HepG2 (cell line): ENCODE measurements around the gene SMLR1. TPM values are rescaled to one million over a fixed set of nuclear protein-coding genes. Genes with fewer than 3 reads are reported as not detected.

ENCODE experiments used
- ADNP ChIP-seq: sonication (generic); formaldehyde crosslinking; IDR thresholded peaks from 2 replicates; pipeline ENCODE4 v1.4.0; 2020; ENCODE audit warnings: missing genetic modification reagents
- HOXA5 ChIP-seq: sonication (generic); formaldehyde crosslinking; IDR thresholded peaks from 2 replicates; pipeline ENCODE4 v1.4.0; 2020; ENCODE audit warnings: missing genetic modification reagents
- ISX ChIP-seq: sonication (generic); formaldehyde crosslinking; conservative IDR thresholded peaks from 2 replicates; pipeline ENCODE4 v1.5.0; 2020; ENCODE audit warnings: missing genetic modification reagents
- JUNB ChIP-seq: sonication (generic); formaldehyde crosslinking; IDR thresholded peaks from 2 replicates; pipeline ENCODE4 v1.8.0; 2022; ENCODE audit warnings: missing genetic modification reagents, mild to moderate bottlenecking, borderline replicate concordance
- KLF6 ChIP-seq: IDR thresholded peaks from 2 replicates; pipeline ENCODE4 v1.8.0; 2016; ENCODE audit warnings: missing biosample characterization, missing genetic modification reagents
- PATZ1 ChIP-seq: sonication (generic); formaldehyde crosslinking; IDR thresholded peaks from 2 replicates; pipeline ENCODE4 v1.4.0; 2020; ENCODE audit warnings: missing genetic modification reagents
- RERE ChIP-seq: IDR thresholded peaks from 2 replicates; pipeline ENCODE4 v1.6.1; 2016; ENCODE audit warnings: low read depth, missing genetic modification reagents, missing compliant biosample characterization
- ZMYM3 ChIP-seq: sonication (generic); formaldehyde crosslinking; IDR thresholded peaks from 2 replicates; pipeline ENCODE4 v1.5.1; 2020; ENCODE audit warnings: mild to moderate bottlenecking, missing genetic modification reagents
- polyA plus RNA-seq, 8 experiments: library from polyadenylated mRNA; depleted of rRNA in 3 of 8; stranded (reverse) in 7 of 8; unstranded in 1 of 8; fragments of >200 nt; fragmentation: Illumina TruSeq in 4 of 8; extraction: Trizol in 4 of 8; gene quantifications; 2 replicates each; pipeline versions ENCODE4 v1.2.1 to v1.2.3, GENCODE V29; 2011 to 2016; ENCODE audit warnings: low read depth in 4 of 8, missing spikeins in 1 of 8, mixed read lengths in 1 of 8; ENCODE audit not compliant: insufficient read depth in 1 of 8
- total RNA-seq, 5 experiments: library from RNA; depleted of rRNA; stranded (reverse); fragments of >200 nt; fragmentation: Illumina TruSeq; extraction: Trizol; gene quantifications; 2 replicates each; pipeline ENCODE4 v1.2.3, GENCODE V29; 2016; ENCODE audit warnings: low read depth in 1 of 5
- TF ChIP-seq, protein P1 (sequence below): sonication (generic); formaldehyde crosslinking; IDR thresholded peaks from one replicate; pipeline ENCODE4 v1.5.1; 2020; ENCODE audit warnings: mild to moderate bottlenecking, missing genetic modification reagents; ENCODE audit errors: not compliant biosample characterization
- TF ChIP-seq, protein P2 (sequence below): sonication (generic); formaldehyde crosslinking; IDR thresholded peaks from 2 replicates; pipeline ENCODE4 v1.5.1; 2020; ENCODE audit warnings: mild to moderate bottlenecking, missing genetic modification reagents, moderate library complexity

The SMLR1 gene
- total and polyA plus RNA-seq, 2 of the 13 experiments (the other 11 are each of a cell fraction or from before 2014, with no cell fraction given) = 41.8 to 104 TPM

- TF ChIP-seq ADNP (CRISPR knock-in tag) (no peak), RERE (CRISPR knock-in tag) (peak; percentile 99), ZMYM3 (CRISPR knock-in tag) (peak; percentile 59; the same call in 1 of the 2 replicates), PATZ1 (CRISPR knock-in tag) (peak; percentile 79), KLF6 (CRISPR knock-in tag) (peak; percentile 83), ISX (no peak), JUNB (peak; percentile 85; the same call in 1 of the 2 replicates), HOXA5 (CRISPR knock-in tag) (peak; percentile 100)
- TF ChIP-seq, protein P1, sequence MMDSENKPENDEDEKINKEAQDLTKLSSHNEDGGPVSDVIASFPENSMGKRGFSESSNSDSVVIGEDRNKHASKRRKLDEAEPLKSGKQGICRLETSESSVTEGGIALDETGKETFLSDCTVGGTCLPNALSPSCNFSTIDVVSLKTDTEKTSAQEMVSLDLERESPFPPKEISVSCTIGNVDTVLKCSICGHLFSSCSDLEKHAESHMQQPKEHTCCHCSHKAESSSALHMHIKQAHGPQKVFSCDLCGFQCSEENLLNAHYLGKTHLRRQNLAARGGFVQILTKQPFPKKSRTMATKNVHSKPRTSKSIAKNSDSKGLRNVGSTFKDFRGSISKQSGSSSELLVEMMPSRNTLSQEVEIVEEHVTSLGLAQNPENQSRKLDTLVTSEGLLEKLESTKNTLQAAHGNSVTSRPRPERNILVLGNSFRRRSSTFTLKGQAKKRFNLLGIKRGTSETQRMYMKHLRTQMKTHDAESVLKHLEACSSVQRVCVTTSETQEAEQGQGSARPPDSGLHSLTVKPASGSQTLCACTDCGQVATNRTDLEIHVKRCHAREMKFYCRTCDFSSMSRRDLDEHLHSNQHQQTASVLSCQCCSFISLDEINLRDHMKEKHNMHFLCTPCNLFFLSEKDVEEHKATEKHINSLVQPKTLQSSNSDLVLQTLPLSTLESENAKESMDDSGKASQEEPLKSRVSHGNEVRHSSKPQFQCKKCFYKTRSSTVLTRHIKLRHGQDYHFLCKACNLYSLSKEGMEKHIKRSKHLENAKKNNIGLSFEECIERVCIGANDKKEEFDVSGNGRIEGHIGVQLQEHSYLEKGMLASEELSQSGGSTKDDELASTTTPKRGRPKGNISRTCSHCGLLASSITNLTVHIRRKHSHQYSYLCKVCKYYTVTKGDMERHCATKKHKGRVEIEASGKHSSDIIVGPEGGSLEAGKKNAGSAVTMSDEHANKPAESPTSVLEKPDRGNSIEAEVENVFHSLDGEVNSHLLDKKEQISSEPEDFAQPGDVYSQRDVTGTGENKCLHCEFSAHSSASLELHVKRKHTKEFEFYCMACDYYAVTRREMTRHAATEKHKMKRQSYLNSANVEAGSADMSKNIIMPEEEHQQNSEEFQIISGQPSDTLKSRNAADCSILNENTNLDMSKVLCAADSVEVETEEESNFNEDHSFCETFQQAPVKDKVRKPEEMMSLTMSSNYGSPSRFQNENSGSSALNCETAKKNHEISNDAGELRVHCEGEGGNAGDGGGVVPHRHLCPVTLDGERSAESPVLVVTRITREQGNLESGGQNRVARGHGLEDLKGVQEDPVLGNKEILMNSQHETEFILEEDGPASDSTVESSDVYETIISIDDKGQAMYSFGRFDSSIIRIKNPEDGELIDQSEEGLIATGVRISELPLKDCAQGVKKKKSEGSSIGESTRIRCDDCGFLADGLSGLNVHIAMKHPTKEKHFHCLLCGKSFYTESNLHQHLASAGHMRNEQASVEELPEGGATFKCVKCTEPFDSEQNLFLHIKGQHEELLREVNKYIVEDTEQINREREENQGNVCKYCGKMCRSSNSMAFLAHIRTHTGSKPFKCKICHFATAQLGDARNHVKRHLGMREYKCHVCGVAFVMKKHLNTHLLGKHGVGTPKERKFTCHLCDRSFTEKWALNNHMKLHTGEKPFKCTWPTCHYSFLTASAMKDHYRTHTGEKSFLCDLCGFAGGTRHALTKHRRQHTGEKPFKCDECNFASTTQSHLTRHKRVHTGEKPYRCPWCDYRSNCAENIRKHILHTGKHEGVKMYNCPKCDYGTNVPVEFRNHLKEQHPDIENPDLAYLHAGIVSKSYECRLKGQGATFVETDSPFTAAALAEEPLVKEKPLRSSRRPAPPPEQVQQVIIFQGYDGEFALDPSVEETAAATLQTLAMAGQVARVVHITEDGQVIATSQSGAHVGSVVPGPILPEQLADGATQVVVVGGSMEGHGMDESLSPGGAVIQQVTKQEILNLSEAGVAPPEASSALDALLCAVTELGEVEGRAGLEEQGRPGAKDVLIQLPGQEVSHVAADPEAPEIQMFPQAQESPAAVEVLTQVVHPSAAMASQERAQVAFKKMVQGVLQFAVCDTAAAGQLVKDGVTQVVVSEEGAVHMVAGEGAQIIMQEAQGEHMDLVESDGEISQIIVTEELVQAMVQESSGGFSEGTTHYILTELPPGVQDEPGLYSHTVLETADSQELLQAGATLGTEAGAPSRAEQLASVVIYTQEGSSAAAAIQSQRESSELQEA = no peak
- TF ChIP-seq, protein P2, sequence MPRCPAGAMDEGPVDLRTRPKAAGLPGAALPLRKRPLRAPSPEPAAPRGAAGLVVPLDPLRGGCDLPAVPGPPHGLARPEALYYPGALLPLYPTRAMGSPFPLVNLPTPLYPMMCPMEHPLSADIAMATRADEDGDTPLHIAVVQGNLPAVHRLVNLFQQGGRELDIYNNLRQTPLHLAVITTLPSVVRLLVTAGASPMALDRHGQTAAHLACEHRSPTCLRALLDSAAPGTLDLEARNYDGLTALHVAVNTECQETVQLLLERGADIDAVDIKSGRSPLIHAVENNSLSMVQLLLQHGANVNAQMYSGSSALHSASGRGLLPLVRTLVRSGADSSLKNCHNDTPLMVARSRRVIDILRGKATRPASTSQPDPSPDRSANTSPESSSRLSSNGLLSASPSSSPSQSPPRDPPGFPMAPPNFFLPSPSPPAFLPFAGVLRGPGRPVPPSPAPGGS (CRISPR knock-in tag) = peak; percentile 47; the same call in 1 of the 2 replicates
Measured at GRCh38 chr6:130863415-130864230, 36.4 kb downstream of the SMLR1 start (continued).
